HAP-1 (cell line): ENCODE measurements around the gene EPHA2.
"Not testable (repeated sequence)": the region's sequence is repeated elsewhere in the genome, so short reads cannot be mapped to it uniquely, and the experiment has no call there.

ENCODE experiments used
- DNase-seq, 2 experiments: peaks; one replicate each; pipeline ENCODE4 v3.0.0-alpha.2; 2016 to 2020; ENCODE audit warnings: low spot score in 2 of 2
- H3K27me3 ChIP-seq: fragments of 250-450 bp; sonication (Bioruptor Pico); 2 replicates; pipeline ENCODE4 v1.5.1; 2020; ENCODE audit warnings: low read depth, mild to moderate bottlenecking, moderate library complexity
- H3K36me3 ChIP-seq: fragments of 250-450 bp; sonication (Bioruptor Pico); replicated peaks from 2 replicates; pipeline ENCODE4 v1.5.1; 2020; ENCODE audit warnings: mild to moderate bottlenecking
- H3K4me1 ChIP-seq: fragments of 250-450 bp; sonication (Bioruptor Pico); 2 replicates; pipeline ENCODE4 v1.5.1; 2020; ENCODE audit warnings: mild to moderate bottlenecking
- H3K4me3 ChIP-seq: fragments of 250-450 bp; sonication (Bioruptor Pico); 2 replicates; pipeline ENCODE4 v1.5.1; 2020; ENCODE audit warnings: mild to moderate bottlenecking, moderate library complexity
- H3K9me3 ChIP-seq: fragments of 250-450 bp; sonication (Bioruptor Pico); 2 replicates; pipeline ENCODE4 v1.5.1; 2020; ENCODE audit warnings: mild to moderate bottlenecking, moderate library complexity
- in situ Hi-C: fragments of 300-500 bp; cut with MboI; formaldehyde crosslinking; loops from 3 replicates; pipeline ENCODE4 v1.14.3; 2020; ENCODE audit warnings: low sequenced_read_pairs, inconsistent platforms, mixed read lengths

EPHA2 gene

GRCh38 chr1:16167331-16168143 is 11.7 kb upstream of the EPHA2 start:
- H3K4me1 ChIP-seq = peaks cover 11% of the 10 kb centered on the region
- no peaks in the 10 kb centered on the region for H3K9me3 ChIP-seq
- DNase-seq = peak; percentile 64 to 87
- in situ Hi-C loops = no loop called here
- peak overlapping the region; percentile 55 for H3K4me3 ChIP-seq
- no peaks in the 10 kb centered on the region for H3K36me3 ChIP-seq
- no peaks in the 10 kb centered on the region for H3K27me3 ChIP-seq

GRCh38 chr1:16166117-16166516 is 10.2 kb upstream of the EPHA2 start:
- Histone ChIP-seq H3K4me3 (no peak overlapping the region), H3K36me3 (no peaks in the 10 kb centered on the region), H3K9me3 (no peaks in the 10 kb centered on the region), H3K27me3 (no peaks in the 10 kb centered on the region), H3K4me1 (peaks cover 11% of the 10 kb centered on the region)
- in situ Hi-C loops = no loop called here
- DNase-seq = no peak

DNA sequence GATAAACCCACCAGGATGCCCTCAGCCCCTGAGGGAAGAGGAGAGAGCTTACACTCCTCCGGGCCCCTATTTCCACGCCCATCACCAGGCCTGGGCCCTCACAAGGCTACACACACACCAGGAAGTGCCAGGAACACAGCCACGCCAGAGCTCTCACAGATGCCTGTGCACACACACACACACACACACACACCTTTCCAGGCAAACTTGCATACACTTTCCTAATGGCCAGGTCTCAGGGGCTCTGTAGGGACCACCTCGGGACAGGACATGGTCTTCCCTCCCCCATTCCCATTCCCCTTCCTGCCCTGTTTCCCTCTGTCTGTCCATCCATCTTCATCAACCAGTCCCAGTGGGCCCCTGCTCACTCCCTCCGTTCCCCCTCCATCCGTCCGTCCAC is 9.7 kb upstream of the EPHA2 start:
- H3K27me3 ChIP-seq = no peaks in the 10 kb centered on the region
- no peak for DNase-seq
- in situ Hi-C loops = no loop called here
- H3K36me3 ChIP-seq = no peaks in the 10 kb centered on the region
- H3K4me3 ChIP-seq = no peak overlapping the region
- peaks cover 11% of the 10 kb centered on the region for H3K4me1 ChIP-seq
- H3K9me3 ChIP-seq = no peaks in the 10 kb centered on the region

DNA sequence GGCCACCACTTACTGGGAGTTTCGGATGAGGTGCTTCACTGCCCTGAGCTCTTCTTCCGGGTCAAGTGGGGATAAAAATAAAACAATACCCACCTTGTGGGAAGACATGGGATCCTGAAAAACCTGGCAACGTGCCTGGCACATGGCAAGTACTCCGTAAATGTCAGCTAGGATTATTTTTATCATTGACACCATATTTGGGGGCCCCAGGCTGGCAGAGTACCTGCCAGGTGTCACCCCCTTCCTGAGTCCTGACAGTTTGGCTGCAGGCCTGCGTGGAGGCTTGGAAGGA is 9.2 kb upstream of the EPHA2 start:
- H3K36me3 ChIP-seq = no peaks in the 10 kb centered on the region
- H3K9me3 ChIP-seq = no peaks in the 10 kb centered on the region
- peaks cover 11% of the 10 kb centered on the region for H3K4me1 ChIP-seq
- H3K4me3 ChIP-seq = no peak overlapping the region
- in situ Hi-C loops = no loop called here
- no peak for DNase-seq
- no peaks in the 10 kb centered on the region for H3K27me3 ChIP-seq

DNA sequence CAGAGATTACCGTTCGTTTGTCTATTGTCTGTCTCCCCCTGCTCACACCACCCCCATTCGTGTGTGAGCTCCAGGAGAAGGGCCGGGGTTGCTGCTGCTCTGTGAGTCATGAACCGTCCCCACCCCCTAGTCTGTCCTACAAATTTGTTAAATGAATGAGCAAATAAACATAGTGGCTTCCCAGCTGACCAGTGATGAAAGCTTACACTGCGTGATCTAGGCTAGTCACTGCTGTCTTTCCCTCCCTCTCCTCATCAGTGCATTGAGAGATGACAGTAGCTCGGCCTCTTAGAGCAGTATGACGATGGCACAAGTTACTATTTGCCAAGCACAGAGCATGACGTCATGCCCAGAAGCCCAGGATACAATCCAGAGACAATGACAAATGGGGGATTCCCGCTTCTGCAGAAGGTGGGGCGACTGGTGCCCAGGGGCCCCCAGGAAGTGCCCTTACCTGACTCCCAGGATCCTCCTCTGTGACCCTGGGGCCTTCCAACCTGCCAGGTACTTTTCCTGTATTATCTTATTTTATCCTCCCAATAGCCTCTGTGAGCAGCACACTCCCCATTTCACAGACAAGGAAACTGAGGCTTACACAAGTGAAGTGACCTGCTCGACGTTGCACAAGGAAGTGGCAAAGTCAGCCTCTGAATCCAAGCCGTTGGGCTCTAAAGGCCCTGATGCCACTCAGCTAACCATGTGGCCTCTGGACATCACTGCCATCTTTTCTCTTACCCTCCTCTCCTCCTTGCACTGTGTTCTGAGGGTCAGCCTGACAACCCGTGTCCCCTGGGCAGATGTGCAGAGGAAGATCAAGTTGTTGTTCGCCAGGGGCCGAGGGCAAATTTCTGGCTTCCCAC is 8.6 kb upstream of the EPHA2 start:
- in situ Hi-C loops = no loop called here
- H3K9me3 ChIP-seq = no peaks in the 10 kb centered on the region
- H3K27me3 ChIP-seq = no peaks in the 10 kb centered on the region
- peak in 1 of 2 experiments; percentile 54 for DNase-seq
- H3K36me3 ChIP-seq = no peaks in the 10 kb centered on the region
- peaks cover 11% of the 10 kb centered on the region for H3K4me1 ChIP-seq
- H3K4me3 ChIP-seq = no peak overlapping the region

- H3K4me3 ChIP-seq, in situ Hi-C loops, H3K9me3 ChIP-seq, H3K27me3 ChIP-seq, DNase-seq, H3K36me3 ChIP-seq: not testable (repeated sequence)
- peaks cover 11% of the 10 kb centered on the region for H3K4me1 ChIP-seq
Observed at GRCh38 chr1:16163608-16164212, 7.8 kb upstream of the EPHA2 start.

DNA sequence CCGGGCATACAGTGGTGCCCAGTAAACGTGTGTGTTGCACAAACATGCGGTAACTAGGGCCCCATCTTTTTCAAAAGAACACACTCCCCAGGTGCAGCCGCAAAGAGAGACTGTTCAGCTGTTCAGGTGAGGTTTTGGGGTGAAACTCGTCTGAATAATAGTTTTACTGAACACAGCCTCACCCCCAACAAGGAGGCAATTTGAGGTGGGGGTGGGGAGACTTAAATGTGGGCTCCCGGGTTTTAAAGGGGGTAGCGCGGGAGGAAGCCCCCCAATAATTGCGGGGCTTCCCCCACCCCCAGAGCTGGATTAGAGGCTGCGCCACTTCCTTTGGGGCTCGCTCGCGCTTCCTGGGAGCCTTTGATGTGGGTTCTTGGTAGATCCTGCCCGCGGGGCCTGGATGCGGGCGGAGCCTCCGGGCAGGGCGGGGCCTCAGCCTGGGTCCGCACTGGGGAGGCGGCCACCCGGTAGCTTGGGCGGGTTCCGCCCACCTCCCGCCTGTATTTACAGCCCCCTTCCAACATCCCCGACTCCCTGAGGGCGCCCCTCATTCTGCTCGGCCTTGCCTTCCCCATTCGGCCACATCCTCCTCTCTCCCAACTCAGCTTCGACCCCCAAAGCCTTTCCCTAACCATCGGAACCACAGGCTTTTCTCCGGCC is 6.4 kb upstream of the EPHA2 start:
- H3K4me3 ChIP-seq = no peak overlapping the region
- peak in 1 of 2 experiments; percentile 68 for DNase-seq

GRCh38 chr1:16161717-16162116 is 5.8 kb upstream of the EPHA2 start:
- no peak for DNase-seq

More for the DNA sequence above, 6.4 kb upstream of the EPHA2 start:
- H3K27me3 ChIP-seq = no peaks in the 10 kb centered on the region
- in situ Hi-C loops = no loop called here
- peaks cover 8% of the 10 kb centered on the region for H3K4me1 ChIP-seq
- H3K9me3 ChIP-seq = no peaks in the 10 kb centered on the region
- no peaks in the 10 kb centered on the region for H3K36me3 ChIP-seq

GRCh38 chr1:16158993-16159831 is 3.3 kb upstream of the EPHA2 start:
- in situ Hi-C loops = no loop called here
- Histone ChIP-seq H3K4me1 (peaks cover 10% of the 10 kb centered on the region), H3K36me3 (no peaks in the 10 kb centered on the region), H3K9me3 (no peaks in the 10 kb centered on the region), H3K4me3 (no peak overlapping the region), H3K27me3 (no peaks in the 10 kb centered on the region)
- DNase-seq = no peak

More at GRCh38 chr1:16161717-16162116, 5.8 kb upstream of the EPHA2 start:
- H3K9me3 ChIP-seq = no peaks in the 10 kb centered on the region
- no peaks in the 10 kb centered on the region for H3K27me3 ChIP-seq
- in situ Hi-C loops = no loop called here
- no peaks in the 10 kb centered on the region for H3K36me3 ChIP-seq
- H3K4me1 ChIP-seq = peaks cover 4% of the 10 kb centered on the region
- H3K4me3 ChIP-seq = no peak overlapping the region

GRCh38 chr1:16158025-16158424 is 2.2 kb upstream of the EPHA2 start:
- in situ Hi-C loops = no loop called here
- DNase-seq = no peak
- Histone ChIP-seq H3K4me3 (no peak overlapping the region), H3K9me3 (no peaks in the 10 kb centered on the region), H3K4me1 (peaks cover 19% of the 10 kb centered on the region), H3K36me3 (no peaks in the 10 kb centered on the region), H3K27me3 (no peaks in the 10 kb centered on the region)

GRCh38 chr1:16156848-16157495 is 1.1 kb upstream of the EPHA2 start:
- Histone ChIP-seq H3K4me1 (peaks cover 23% of the 10 kb centered on the region), H3K9me3 (no peaks in the 10 kb centered on the region), H3K4me3 (no peak overlapping the region), H3K36me3 (no peaks in the 10 kb centered on the region), H3K27me3 (no peaks in the 10 kb centered on the region)
- DNase-seq = no peak
- in situ Hi-C loops = no loop called here

DNA sequence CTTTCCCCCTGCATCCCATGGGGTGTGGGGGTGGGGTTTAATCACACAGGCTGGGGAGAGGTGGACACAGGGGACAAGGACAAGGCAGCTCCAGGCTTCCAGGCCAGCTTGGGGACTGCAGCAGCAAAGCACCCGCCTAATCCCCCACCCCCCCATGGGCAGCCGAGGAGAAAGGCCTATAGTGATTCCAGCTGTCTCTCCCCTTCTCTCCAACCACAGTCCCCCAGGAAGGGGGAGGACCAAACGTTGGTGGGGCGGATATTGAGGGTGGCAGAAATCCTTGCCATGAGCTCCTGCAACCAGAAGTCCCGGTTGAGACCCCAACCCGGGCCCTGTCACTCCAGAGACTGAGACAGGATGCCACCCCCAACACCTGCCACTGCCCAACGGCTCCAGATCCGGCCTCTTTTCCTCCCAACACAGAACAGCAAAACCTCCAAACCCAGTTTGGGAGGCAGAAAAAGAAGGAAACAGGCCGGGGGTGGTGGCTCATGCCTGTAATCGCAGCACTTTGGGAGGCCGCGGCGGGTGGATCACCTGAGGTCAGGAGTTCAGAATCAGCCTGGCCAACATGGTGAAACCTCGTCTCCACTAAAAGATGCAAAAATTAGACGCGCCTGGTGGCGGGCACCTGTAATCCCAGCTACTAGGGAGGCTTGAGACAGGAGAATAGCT is 1.7 kb downstream of the EPHA2 start:
- in situ Hi-C loops = no loop called here
- peak in 1 of 2 experiments; percentile 51 for DNase-seq
- peak overlapping the region; percentile 73 for H3K4me3 ChIP-seq
- peaks cover 18% of the 10 kb centered on the region for H3K36me3 ChIP-seq
- H3K9me3 ChIP-seq = no peaks in the 10 kb centered on the region
- H3K4me1 ChIP-seq = peaks cover 23% of the 10 kb centered on the region
- no peaks in the 10 kb centered on the region for H3K27me3 ChIP-seq
